Coronary artery (tissue), 2 donors: Measurements from ENCODE around the gene NAALAD2.
A peak's percentile ranks its signal among the peaks of the same experiment; 100 is the strongest.
"Not testable (repeated sequence)": the region's sequence is repeated elsewhere in the genome, so short reads cannot be mapped to it uniquely, and the experiment has no call there.

Experiments
- DNase-seq: peaks from one replicate; pipeline ENCODE4 v3.0.0-alpha.2; 2017; ENCODE audit warnings: low spot score
- H3K27ac ChIP-seq, 2 donors: fragments of 200-600 bp; sonication (generic); one replicate each; pipeline ENCODE4 v1.5.1; 2016 to 2019
- H3K4me3 ChIP-seq: fragments of 200-600 bp; sonication (generic); 2 replicates; pipeline ENCODE4 v1.5.1; 2016; ENCODE audit warnings: mild to moderate bottlenecking, moderate library complexity
- TF ChIP-seq, protein P1 (sequence below): fragments of 200-600 bp; sonication (generic); IDR thresholded peaks from one replicate; pipeline ENCODE4 v1.5.1; 2019; ENCODE audit warnings: antibody characterized with exemption

The NAALAD2 gene

DNA sequence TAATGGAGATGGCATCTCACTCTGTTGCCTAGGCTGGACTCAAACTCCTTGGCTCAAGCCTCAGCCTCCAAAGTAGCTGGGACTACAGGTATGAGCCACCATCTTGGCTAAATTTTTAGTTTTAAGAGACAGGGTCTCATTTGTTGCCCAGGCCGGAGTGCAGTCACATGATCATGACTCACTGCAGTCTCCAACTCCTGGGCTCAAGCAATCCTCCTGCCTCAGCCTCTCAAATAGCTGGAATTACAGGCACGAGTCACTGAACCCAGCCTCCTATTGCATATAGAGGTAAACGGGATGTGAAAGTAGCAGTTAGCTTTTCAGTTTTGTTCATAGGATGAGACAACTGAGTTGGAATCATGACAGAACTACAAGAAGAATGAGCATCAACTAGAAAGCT lies 9.5 kb upstream of the NAALAD2 start:
- H3K4me3 ChIP-seq: no peak overlapping the region
- no peak overlapping the region for H3K27ac ChIP-seq
- DNase-seq: no peak
- TF ChIP-seq, protein P1, sequence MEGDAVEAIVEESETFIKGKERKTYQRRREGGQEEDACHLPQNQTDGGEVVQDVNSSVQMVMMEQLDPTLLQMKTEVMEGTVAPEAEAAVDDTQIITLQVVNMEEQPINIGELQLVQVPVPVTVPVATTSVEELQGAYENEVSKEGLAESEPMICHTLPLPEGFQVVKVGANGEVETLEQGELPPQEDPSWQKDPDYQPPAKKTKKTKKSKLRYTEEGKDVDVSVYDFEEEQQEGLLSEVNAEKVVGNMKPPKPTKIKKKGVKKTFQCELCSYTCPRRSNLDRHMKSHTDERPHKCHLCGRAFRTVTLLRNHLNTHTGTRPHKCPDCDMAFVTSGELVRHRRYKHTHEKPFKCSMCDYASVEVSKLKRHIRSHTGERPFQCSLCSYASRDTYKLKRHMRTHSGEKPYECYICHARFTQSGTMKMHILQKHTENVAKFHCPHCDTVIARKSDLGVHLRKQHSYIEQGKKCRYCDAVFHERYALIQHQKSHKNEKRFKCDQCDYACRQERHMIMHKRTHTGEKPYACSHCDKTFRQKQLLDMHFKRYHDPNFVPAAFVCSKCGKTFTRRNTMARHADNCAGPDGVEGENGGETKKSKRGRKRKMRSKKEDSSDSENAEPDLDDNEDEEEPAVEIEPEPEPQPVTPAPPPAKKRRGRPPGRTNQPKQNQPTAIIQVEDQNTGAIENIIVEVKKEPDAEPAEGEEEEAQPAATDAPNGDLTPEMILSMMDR: no peak

GRCh38 chr11:90133560-90134477 lies 644 bp upstream of the NAALAD2 start:
- Histone ChIP-seq H3K4me3 (peak overlapping the region; percentile 72), H3K27ac (no peak overlapping the region)
- TF ChIP-seq, protein P1: no peak
- no peak for DNase-seq

- no peak overlapping the region for H3K27ac ChIP-seq
- peak overlapping the region; percentile 72 for H3K4me3 ChIP-seq
- DNase-seq: no peak
- TF ChIP-seq, protein P1: no peak
These were observed 553 bp downstream of the NAALAD2 start for GRCh38 chr11:90135016-90135415.

- Histone ChIP-seq H3K27ac (no peak overlapping the region), H3K4me3 (no peak overlapping the region)
- TF ChIP-seq, protein P1: no peak
- DNase-seq: no peak
These were observed 14.4 kb downstream of the NAALAD2 start for GRCh38 chr11:90148900-90149299.

GRCh38 chr11:90166982-90167573 lies 32.6 kb downstream of the NAALAD2 start:
- DNase-seq, H3K27ac ChIP-seq, H3K4me3 ChIP-seq: not testable (repeated sequence)

DNA sequence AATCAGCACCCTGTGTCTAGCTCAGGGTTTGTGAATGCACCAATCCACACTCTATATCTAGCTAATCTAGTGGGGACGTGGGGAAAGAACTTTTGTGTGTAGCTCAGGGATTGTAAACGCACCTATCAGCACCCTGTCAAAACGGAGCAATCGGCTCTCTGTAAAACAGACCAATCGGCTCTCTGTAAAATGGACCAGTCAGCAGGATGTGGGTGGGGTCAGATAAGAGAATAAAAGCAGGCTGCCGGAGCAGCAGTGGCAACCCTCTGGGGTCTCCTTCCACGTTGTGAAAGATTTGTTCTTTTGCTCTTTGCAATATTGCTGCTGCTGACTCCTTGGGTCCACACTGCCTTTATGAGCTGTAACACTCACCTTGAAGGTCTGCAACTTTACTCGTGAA lies 33.2 kb downstream of the NAALAD2 start:
- DNase-seq, H3K27ac ChIP-seq, H3K4me3 ChIP-seq: not testable (repeated sequence)

- TF ChIP-seq, protein P1: no peak
- no peak for DNase-seq
- Histone ChIP-seq H3K27ac (no peak overlapping the region), H3K4me3 (no peak overlapping the region)
These were observed 34.1 kb downstream of the NAALAD2 start for GRCh38 chr11:90168571-90168970.

DNA sequence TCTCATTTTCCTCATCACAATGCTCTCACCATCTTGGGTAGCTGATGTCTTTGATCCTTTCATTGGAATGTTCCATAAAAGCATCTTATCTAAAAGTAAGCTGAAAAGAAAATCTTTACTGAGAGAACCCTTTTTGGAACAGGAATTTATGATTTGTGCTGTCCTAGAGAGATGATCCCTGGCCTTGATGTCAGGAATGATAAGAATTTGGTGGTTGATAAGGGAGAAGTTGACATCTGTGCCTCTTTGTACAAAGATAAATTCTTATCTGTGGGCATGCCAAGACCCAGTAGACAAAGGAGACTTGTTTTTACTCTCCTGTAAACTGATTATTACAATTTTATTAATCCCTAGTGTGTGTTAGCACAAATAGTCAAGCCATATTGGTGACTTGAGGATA lies 36.9 kb downstream of the NAALAD2 start:
- TF ChIP-seq, protein P1: no peak
- DNase-seq: no peak
- no peak overlapping the region for H3K27ac ChIP-seq
- H3K4me3 ChIP-seq: no peak overlapping the region
